ENCODE measurements around the gene NKAPD1. TPM values are rescaled to one million over a fixed set of nuclear protein-coding genes. Genes with fewer than 3 reads are reported as not detected.

NKAPD1 gene
- total and polyA plus RNA-seq, 2 of the 4 experiments (the other 2 are of a cell fraction): 8.4 to 17.2 TPM

DNA sequence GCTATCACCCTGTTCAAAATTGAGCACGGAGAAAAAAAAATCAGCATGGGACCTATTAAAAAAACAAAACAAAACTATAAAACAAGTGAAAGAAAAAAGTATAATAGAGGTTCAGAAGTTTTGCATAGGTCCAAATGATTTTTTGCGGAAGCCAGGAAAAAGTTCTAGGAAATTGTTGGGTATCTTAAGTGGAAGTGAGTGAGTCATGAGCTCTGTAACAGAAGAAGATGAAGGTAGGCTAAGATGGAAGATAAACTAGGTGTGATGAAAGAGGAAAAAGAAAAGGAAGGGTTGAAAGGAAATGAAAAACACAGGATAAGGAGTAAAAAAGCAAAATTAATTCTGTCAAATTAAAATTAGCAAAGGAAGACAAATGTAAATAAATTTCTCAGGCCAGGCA lies 40.4 kb downstream of the NKAPD1 start:
- no peaks in the 10 kb centered on the region for H3K79me1 ChIP-seq (ENCODE audit: low read depth in 1 of 2, low read length in 2 of 2)
- intact Hi-C loops (cut with micrococcal nuclease): loop anchor here (10.0 kb wide), 1 partner anchor 1170 kb away; no protein-coding TSS in a partner anchor
- CTCF ChIA-PET: interaction anchor here (0.9 to 3.0 kb wide), 12 partner anchors 11 to 168 kb away, joined by 3 to 26 read pairs (median 6); partner anchors contain the start of gene BCO2
- H3K18ac ChIP-seq (ENCODE audit: low read depth, low read length): no peak overlapping the region
- H3K56ac ChIP-seq (ENCODE audit: extremely low read depth, insufficient read depth, low read length): no peak overlapping the region
- no peaks in the 10 kb centered on the region for H3K27me3 ChIP-seq (ENCODE audit: control insufficient read depth, insufficient read depth, low read length)
- H3K9me1 ChIP-seq (ENCODE audit: insufficient read depth, low read length): no peaks in the 10 kb centered on the region
- no peak overlapping the region for H3K23ac ChIP-seq (ENCODE audit: low read depth, low read length)
- no peaks in the 10 kb centered on the region for H4K20me1 ChIP-seq (ENCODE audit: insufficient read depth, low read length)
- dilution Hi-C loops (cut with HindIII; ENCODE audit: low sequenced_read_pairs, unreplicated experiment): no loop called here
- H3K4me1 ChIP-seq (ENCODE audit: control insufficient read depth, insufficient read depth, low read length): peaks cover under 1% of the 10 kb centered on the region; the same call in 1 of the 2 replicates
- H3K27ac ChIP-seq (ENCODE audit: insufficient read depth, low read length): no peak overlapping the region
- H3K4ac ChIP-seq (ENCODE audit: low read depth, low read length): no peak overlapping the region
- H3K4me3 ChIP-seq (ENCODE audit: insufficient read depth, low read depth, low read length): no peak overlapping the region
- H3K36me3 ChIP-seq (ENCODE audit: control insufficient read depth, insufficient read depth, low read length): no peaks in the 10 kb centered on the region
- no peak overlapping the region for H4K91ac ChIP-seq (ENCODE audit: insufficient read depth, low read depth, low read length)
- WGBS, 2 experiments (ENCODE audit: extremely low coverage in 2 of 2, insufficient read length in 1 of 2): 100% methylated on average over 1 of the region's 2 CpGs; no CpG with 5 or more reads in 1 of the 2 experiments
- ATAC-seq (ENCODE audit: low read depth) (no peak), DNase-seq (no peak)
- POLR2A ChIA-PET (ENCODE audit: unreplicated experiment): interaction anchor here (0.7 kb wide), 1 partner anchor 1955 kb away, joined by 3 read pairs; no protein-coding TSS in a partner anchor
- BruUV-seq (replicated peaks): no TSS peak
- no peak overlapping the region for H4K8ac ChIP-seq (ENCODE audit: low read depth in 2 of 2, low read length in 2 of 2)
- no peak overlapping the region for H2BK5ac ChIP-seq (ENCODE audit: low read depth, low read length, poor library complexity, severe bottlenecking)
- H2BK120ac ChIP-seq (ENCODE audit: low read depth, low read length): no peak overlapping the region
- H2BK15ac ChIP-seq (ENCODE audit: low read depth, low read length): no peak overlapping the region
- in situ Hi-C loops (cut with MboI; ENCODE audit: low sequenced_read_pairs): loop anchor here (10.0 to 25.0 kb wide), 2 partner anchors 160 to 1173 kb away; no protein-coding TSS in a partner anchor
- no peak overlapping the region for H4K5ac ChIP-seq (ENCODE audit: low read depth, low read length)
- H3K9ac ChIP-seq (ENCODE audit: low read depth, low read length): no peak overlapping the region
- no peak overlapping the region for H2AK9ac ChIP-seq (replicated peaks; ENCODE audit: low read depth, low read length, poor library complexity)
- no peak overlapping the region for H3K4me2 ChIP-seq (ENCODE audit: low read depth, low read length)
- no peaks in the 10 kb centered on the region for H3K9me3 ChIP-seq (ENCODE audit: control insufficient read depth, insufficient read depth, low read length)
- TF ChIP-seq MAFK (IDR thresholded peaks at IDR 0.05; ENCODE audit: low read depth, low read length) (no peak), RFX5 (IDR thresholded peaks at IDR 0.05; ENCODE audit: low read depth, low read length) (no peak), USF2 (IDR thresholded peaks at IDR 0.05; ENCODE audit: low read depth, low read length) (no peak), BHLHE40 (IDR thresholded peaks at IDR 0.05; ENCODE audit: low read depth, low read length) (no peak), FOS (IDR thresholded peaks at IDR 0.05; ENCODE audit: low read depth, low read length) (no peak), MXI1 (IDR thresholded peaks at IDR 0.05; ENCODE audit: borderline replicate concordance, low read depth, low read length) (no peak), POLR2A (IDR thresholded peaks at IDR 0.05; ENCODE audit: low read depth, low read length) (no peak), CHD1 (IDR thresholded peaks at IDR 0.05; ENCODE audit: low read depth, low read length) (no peak), NFE2L2 (IDR thresholded peaks at IDR 0.05; ENCODE audit: low read depth, low read length) (no peak), RAD21 (IDR thresholded peaks at IDR 0.05; ENCODE audit: low read length) (no peak), RCOR1 (IDR thresholded peaks at IDR 0.05; ENCODE audit: insufficient replicate concordance, low read length) (no peak)
- TF ChIP-seq, protein P1, sequence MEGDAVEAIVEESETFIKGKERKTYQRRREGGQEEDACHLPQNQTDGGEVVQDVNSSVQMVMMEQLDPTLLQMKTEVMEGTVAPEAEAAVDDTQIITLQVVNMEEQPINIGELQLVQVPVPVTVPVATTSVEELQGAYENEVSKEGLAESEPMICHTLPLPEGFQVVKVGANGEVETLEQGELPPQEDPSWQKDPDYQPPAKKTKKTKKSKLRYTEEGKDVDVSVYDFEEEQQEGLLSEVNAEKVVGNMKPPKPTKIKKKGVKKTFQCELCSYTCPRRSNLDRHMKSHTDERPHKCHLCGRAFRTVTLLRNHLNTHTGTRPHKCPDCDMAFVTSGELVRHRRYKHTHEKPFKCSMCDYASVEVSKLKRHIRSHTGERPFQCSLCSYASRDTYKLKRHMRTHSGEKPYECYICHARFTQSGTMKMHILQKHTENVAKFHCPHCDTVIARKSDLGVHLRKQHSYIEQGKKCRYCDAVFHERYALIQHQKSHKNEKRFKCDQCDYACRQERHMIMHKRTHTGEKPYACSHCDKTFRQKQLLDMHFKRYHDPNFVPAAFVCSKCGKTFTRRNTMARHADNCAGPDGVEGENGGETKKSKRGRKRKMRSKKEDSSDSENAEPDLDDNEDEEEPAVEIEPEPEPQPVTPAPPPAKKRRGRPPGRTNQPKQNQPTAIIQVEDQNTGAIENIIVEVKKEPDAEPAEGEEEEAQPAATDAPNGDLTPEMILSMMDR (conservative IDR thresholded peaks at IDR 0.05; ENCODE audit: low read depth, low read length): no peak
- no peak overlapping the region for H3K14ac ChIP-seq (replicated peaks; ENCODE audit: low read depth, low read length)
- H2AFZ ChIP-seq (replicated peaks; ENCODE audit: low read length, poor library complexity): no peak overlapping the region
- H2AK5ac ChIP-seq (ENCODE audit: low read depth, low read length): no peak overlapping the region
- H2BK20ac ChIP-seq (ENCODE audit: low read depth, low read length): no peak overlapping the region

Measured in IMR-90 (cell line).